ENCODE measurements around the gene FAM98B.

The FAM98B gene

GRCh38 chr15:38526158-38526557, 72.2 kb downstream of the FAM98B start:
- TF ChIP-seq CTCF (conservative IDR thresholded peaks at IDR 0.05; ENCODE audit: low read depth, low read length) = no peak
- no peak overlapping the region for H3K4me3 ChIP-seq (ENCODE audit: low read length)

GRCh38 chr15:38528294-38528693, 74.4 kb downstream of the FAM98B start:
- peak; percentile 19 for DNase-seq (ENCODE audit: low read depth)
- H3K4me3 ChIP-seq (ENCODE audit: low read length) = no peak overlapping the region
- TF ChIP-seq CTCF (conservative IDR thresholded peaks at IDR 0.05; ENCODE audit: low read depth, low read length) = no peak

More at GRCh38 chr15:38526158-38526557, 72.2 kb downstream of the FAM98B start:
- DNase-seq (ENCODE audit: low read depth) = no peak

GRCh38 chr15:38530113-38530512, 76.2 kb downstream of the FAM98B start:
- TF ChIP-seq CTCF (conservative IDR thresholded peaks at IDR 0.05; ENCODE audit: low read depth, low read length) = no peak
- no peak for DNase-seq (ENCODE audit: low read depth)
- no peak overlapping the region for H3K4me3 ChIP-seq (ENCODE audit: low read length)

GRCh38 chr15:38531509-38531908, 77.6 kb downstream of the FAM98B start:
- H3K4me3 ChIP-seq (ENCODE audit: low read length) = peak overlapping the region; percentile 2
- peak; percentile 91 for DNase-seq (ENCODE audit: low read depth)
- no peak for TF ChIP-seq CTCF (conservative IDR thresholded peaks at IDR 0.05; ENCODE audit: low read depth, low read length)

GRCh38 chr15:38532728-38533127, 78.8 kb downstream of the FAM98B start:
- no peak for TF ChIP-seq CTCF (conservative IDR thresholded peaks at IDR 0.05; ENCODE audit: low read depth, low read length)
- no peak overlapping the region for H3K4me3 ChIP-seq (ENCODE audit: low read length)
- DNase-seq (ENCODE audit: low read depth) = no peak

GRCh38 chr15:38533416-38533915, 79.5 kb downstream of the FAM98B start:
- no peak for TF ChIP-seq CTCF (conservative IDR thresholded peaks at IDR 0.05; ENCODE audit: low read depth, low read length)
- H3K4me3 ChIP-seq (ENCODE audit: low read length) = no peak overlapping the region
- no peak for DNase-seq (ENCODE audit: low read depth)

GRCh38 chr15:38533926-38534325, 80.0 kb downstream of the FAM98B start:
- TF ChIP-seq CTCF (conservative IDR thresholded peaks at IDR 0.05; ENCODE audit: low read depth, low read length) = no peak
- H3K4me3 ChIP-seq (ENCODE audit: low read length) = no peak overlapping the region
- DNase-seq (ENCODE audit: low read depth) = no peak
